H1 (cell line): ENCODE measurements around the gene LRIT2. TPM values are rescaled to one million over a fixed set of nuclear protein-coding genes. Genes with fewer than 3 reads are reported as not detected.

Source experiments
- CTCF ChIA-PET: fragments of 300-600 bp; sonication (Branson Sonifier 250); formaldehyde crosslinking; loops from one replicate; lab custom pipeline; 2021; ENCODE audit not compliant: partially characterized antibody; lab: Charles Lee
- POLR2A ChIA-PET: fragments of 300-600 bp; sonication (Branson Sonifier 250); formaldehyde crosslinking; loops from one replicate; lab custom pipeline; 2021; ENCODE audit warnings: inconsistent platforms; ENCODE audit not compliant: partially characterized antibody; lab: Charles Lee
- DNase-seq, 2 experiments: peaks; one replicate each; pipeline versions ENCODE4 v3.0.0 to v3.0.0-alpha.2; 2010 to 2022; ENCODE audit warnings: low spot score in 2 of 2, low read depth in 1 of 2, mixed read lengths in 1 of 2
- FAIRE-seq: peaks from 2 replicates; lab custom pipeline; 2011; peaks lifted over from hg19 to GRCh38; lab: Jason Lieb, UNC
- H2AFZ ChIP-seq: 2 replicates; pipeline ENCODE4 v1.8.1; 2012; ENCODE audit warnings: low read length, inconsistent platforms
- H2AK5ac ChIP-seq: 2 replicates; pipeline ENCODE4 v1.6.1; 2013; ENCODE audit warnings: low read depth, low read length
- H2BK120ac ChIP-seq: replicated peaks from 2 replicates; pipeline ENCODE3; 2013; ENCODE audit warnings: low read depth, low read length, inconsistent platforms
- H2BK12ac ChIP-seq: 2 replicates; pipeline ENCODE4 v1.6.1; 2013; ENCODE audit warnings: low read depth, low read length
- H2BK15ac ChIP-seq: 2 replicates; pipeline ENCODE4 v1.6.1; 2013; ENCODE audit warnings: low read length
- H2BK20ac ChIP-seq: 2 replicates; pipeline ENCODE4 v1.6.1; 2013; ENCODE audit warnings: low read length
- H2BK5ac ChIP-seq: 2 replicates; pipeline ENCODE4 v1.6.1; 2013; ENCODE audit warnings: low read depth, low read length
- H3K14ac ChIP-seq: 2 replicates; pipeline ENCODE4 v1.6.1; 2013; ENCODE audit warnings: inconsistent platforms; ENCODE audit not compliant: insufficient read length
- H3K18ac ChIP-seq: 2 replicates; pipeline ENCODE4 v1.6.1; 2013; ENCODE audit warnings: low read length; ENCODE audit errors: extremely low read depth
- H3K23ac ChIP-seq: 2 replicates; pipeline ENCODE4 v1.6.1; 2013; ENCODE audit warnings: inconsistent platforms; ENCODE audit not compliant: insufficient read length
- H3K23me2 ChIP-seq: 2 replicates; pipeline ENCODE4 v1.6.1; 2013; ENCODE audit warnings: low read depth, low read length
- H3K27ac ChIP-seq: 2 replicates; pipeline ENCODE4 v1.6.1; 2011; ENCODE audit warnings: low read depth, low read length, inconsistent platforms
- H3K27me3 ChIP-seq, 4 experiments: replicated peaks in 1 of 4; 1 replicate in 1 of 4; 2 replicates in 3 of 4; pipeline versions ENCODE4 v1.6.1 to v1.8.1; 2011 to 2013; ENCODE audit warnings: low read length in 3 of 4, mild to moderate bottlenecking in 3 of 4, inconsistent platforms in 2 of 4, mixed read lengths in 2 of 4, moderate library complexity in 1 of 4; ENCODE audit not compliant: control insufficient read depth in 3 of 4, insufficient read depth in 3 of 4; ENCODE audit errors: extremely low read depth in 1 of 4
- H3K36me3 ChIP-seq, 4 experiments: 2 replicates each; pipeline versions ENCODE4 v1.6.1 to v1.8.1; 2011 to 2013; ENCODE audit warnings: mild to moderate bottlenecking in 4 of 4, low read length in 3 of 4, moderate library complexity in 2 of 4, control low read depth in 1 of 4, inconsistent platforms in 1 of 4; ENCODE audit not compliant: insufficient read depth in 4 of 4, control insufficient read depth in 2 of 4
- H3K4ac ChIP-seq: replicated peaks from 2 replicates; pipeline ENCODE3; 2013; ENCODE audit warnings: low read length, low read depth, mixed read lengths, inconsistent platforms; ENCODE audit not compliant: insufficient read length
- H3K4me1 ChIP-seq, 4 experiments: replicated peaks in 1 of 4; 1 replicate in 1 of 4; 2 replicates in 3 of 4; pipeline versions ENCODE4 v1.6.1 to v1.8.1; 2011 to 2013; ENCODE audit warnings: low read length in 3 of 4, inconsistent platforms in 2 of 4, mixed read lengths in 1 of 4; ENCODE audit not compliant: insufficient read depth in 4 of 4, control insufficient read depth in 3 of 4
- H3K4me2 ChIP-seq, 2 experiments: 2 replicates each; pipeline versions ENCODE4 v1.6.1 to v1.8.1; 2011 to 2013; ENCODE audit warnings: low read depth in 2 of 2, low read length in 2 of 2, control low read depth in 1 of 2, inconsistent platforms in 1 of 2, mild to moderate bottlenecking in 1 of 2; ENCODE audit not compliant: insufficient read depth in 1 of 2
- H3K4me3 ChIP-seq, 4 experiments: fragments of 200-600, 300-600 bp in 1 of 4; sonication (generic), shearing (Covaris generic), sonication (Bioruptor Twin) in 1 of 4; 2 replicates each; pipeline versions ENCODE4 v1.5.1 to v1.8.1; 2011 to 2016; ENCODE audit warnings: low read length in 4 of 4, low read depth in 3 of 4, control low read depth in 2 of 4, inconsistent platforms in 2 of 4, mild to moderate bottlenecking in 2 of 4, mixed read lengths in 1 of 4, moderate library complexity in 1 of 4; ENCODE audit not compliant: insufficient read depth in 2 of 4; ENCODE audit errors: extremely low read depth in 1 of 4
- H3K56ac ChIP-seq: replicated peaks from 2 replicates; pipeline ENCODE3; 2013; ENCODE audit warnings: low read depth, mild to moderate bottlenecking, mixed read lengths, low read length, inconsistent platforms; ENCODE audit not compliant: insufficient read length
- H3K79me1 ChIP-seq: 2 replicates; pipeline ENCODE4 v1.6.1; 2013; ENCODE audit warnings: low read depth, low read length, control low read depth
- H3K79me2 ChIP-seq, 2 experiments: 2 replicates each; pipeline versions ENCODE4 v1.6.1 to v1.8.1; 2012 to 2013; ENCODE audit warnings: low read length in 2 of 2, mild to moderate bottlenecking in 2 of 2, inconsistent platforms in 1 of 2; ENCODE audit not compliant: insufficient read depth in 2 of 2, control insufficient read depth in 1 of 2
- H3K9ac ChIP-seq, 4 experiments: replicated peaks in 1 of 4; 1 replicate in 1 of 4; 2 replicates in 3 of 4; pipeline versions ENCODE4 v1.6.1 to v1.8.1; 2011 to 2013; ENCODE audit warnings: low read depth in 3 of 4, low read length in 3 of 4, control low read depth in 2 of 4, mild to moderate bottlenecking in 2 of 4, moderate library complexity in 2 of 4, inconsistent platforms in 1 of 4; ENCODE audit errors: extremely low read depth in 1 of 4
- H3K9me3 ChIP-seq, 2 experiments: 2 replicates each; pipeline versions ENCODE4 v1.6.1 to v1.8.1; 2012 to 2013; ENCODE audit warnings: mild to moderate bottlenecking in 2 of 2, moderate library complexity in 2 of 2, control low read depth in 1 of 2, inconsistent platforms in 1 of 2, low read depth in 1 of 2, low read length in 1 of 2, mixed read lengths in 1 of 2; ENCODE audit not compliant: insufficient read depth in 2 of 2
- H4K20me1 ChIP-seq, 2 experiments: replicated peaks in 1 of 2; 2 replicates each; pipeline versions ENCODE3 to v1.8.1; 2011 to 2013; ENCODE audit warnings: inconsistent platforms in 2 of 2, low read length in 2 of 2, mild to moderate bottlenecking in 1 of 2; ENCODE audit not compliant: insufficient read depth in 2 of 2, control insufficient read depth in 1 of 2
- H4K5ac ChIP-seq: 2 replicates; pipeline ENCODE4 v1.6.1; 2013; ENCODE audit warnings: low read length, low read depth, mixed read lengths, inconsistent platforms; ENCODE audit not compliant: insufficient read length
- H4K8ac ChIP-seq: 2 replicates; pipeline ENCODE4 v1.8.0; 2013; ENCODE audit warnings: mild to moderate bottlenecking, moderate library complexity, low read length, inconsistent platforms; ENCODE audit not compliant: insufficient read depth; ENCODE audit errors: extremely low read depth
- H4K91ac ChIP-seq: replicated peaks from 2 replicates; pipeline ENCODE3; 2013; ENCODE audit warnings: low read length, mixed read lengths, inconsistent platforms; ENCODE audit not compliant: insufficient read length
- BACH1 ChIP-seq: IDR thresholded peaks from 2 replicates; pipeline ENCODE4 v1.6.1; 2012; ENCODE audit warnings: low read length, improper control_type of control experiment
- CEBPB ChIP-seq: IDR thresholded peaks from 2 replicates; pipeline ENCODE4 v1.6.1; 2012; ENCODE audit warnings: low read depth, low read length
- CHD1 ChIP-seq: IDR thresholded peaks from 2 replicates; pipeline ENCODE4 v1.6.1; 2012; ENCODE audit warnings: low read depth, low read length, improper control_type of control experiment
- CHD2 ChIP-seq: IDR thresholded peaks from 2 replicates; pipeline ENCODE4 v1.6.1; 2012; ENCODE audit warnings: low read length, improper control_type of control experiment
- CREB1 ChIP-seq: IDR thresholded peaks from 2 replicates; pipeline ENCODE4 v1.6.1; 2012; ENCODE audit warnings: inconsistent platforms
- CTBP2 ChIP-seq: IDR thresholded peaks from 2 replicates; pipeline ENCODE4 v1.7.0; 2011; ENCODE audit warnings: borderline replicate concordance, mild to moderate bottlenecking, moderate library complexity, mixed read lengths, low read length; ENCODE audit not compliant: insufficient read depth, insufficient read length
- EGR1 ChIP-seq: IDR thresholded peaks from 2 replicates; pipeline ENCODE4 v1.6.1; 2011; ENCODE audit warnings: low read depth, low read length, borderline replicate concordance
- KDM1A ChIP-seq: fragments of 200-600, 300-600 bp; sonication (generic); IDR thresholded peaks from 2 replicates; pipeline ENCODE4 v1.7.1; 2016; ENCODE audit warnings: mild to moderate bottlenecking, low read length, borderline replicate concordance
- KDM4A ChIP-seq: IDR thresholded peaks from one replicate; pipeline ENCODE4 v1.7.1; 2012; ENCODE audit warnings: low read depth, mild to moderate bottlenecking, moderate library complexity, low read length, inconsistent platforms; ENCODE audit not compliant: severe bottlenecking
- NANOG ChIP-seq: IDR thresholded peaks from 2 replicates; pipeline ENCODE4 v1.6.1; 2011; ENCODE audit warnings: low read length, low read depth, mild to moderate bottlenecking, inconsistent platforms; ENCODE audit not compliant: insufficient read depth, poor library complexity, severe bottlenecking
- POLR2A ChIP-seq, 2 experiments: IDR thresholded peaks; 1 replicate in 1 of 2; 2 replicates in 1 of 2; pipeline ENCODE4 v1.6.1; 2011; ENCODE audit warnings: low read depth in 2 of 2, low read length in 2 of 2, mild to moderate bottlenecking in 2 of 2; ENCODE audit errors: control extremely low read depth in 1 of 2
- USF2 ChIP-seq: IDR thresholded peaks from 2 replicates; pipeline ENCODE4 v1.6.1; 2011; ENCODE audit warnings: low read length, improper control_type of control experiment
- WGBS, 2 experiments: shearing (Covaris generic) in 1 of 2; methylation state at CpG; one replicate each; pipeline versions ENCODE4 v1.1.6 to v1.1.7; 2013 to 2015; ENCODE audit warnings: low lambda C conversion rate in 2 of 2, mixed read lengths in 2 of 2, inconsistent platforms in 1 of 2, low coverage in 1 of 2, missing lambda C conversion rate in 1 of 2; ENCODE audit not compliant: insufficient replicate concordance in 2 of 2, insufficient coverage in 1 of 2, insufficient read length in 1 of 2; ENCODE audit errors: extremely low coverage in 1 of 2, missing lambda C conversion rate in 1 of 2; 5-methylcytosine and 5-hydroxymethylcytosine counted together
- polyA plus RNA-seq, 7 experiments: library from polyadenylated mRNA; depleted of rRNA in 3 of 7; stranded (reverse) in 5 of 7; unstranded in 2 of 7; fragments of >200 nt in 5 of 7; fragments of 200-250 nt in 2 of 7; gene quantifications; 1 replicate in 5 of 7; 2 replicates in 1 of 7; 4 replicates in 1 of 7; pipeline versions ENCODE4 v1.2.1 to v1.2.3, GENCODE V29; 2011 to 2013; ENCODE audit warnings: missing spikeins in 2 of 7, mixed read lengths in 2 of 7
- total RNA-seq: library from RNA; stranded (reverse); fragmentation: NEBNext Ultra II Directional; extraction: Animal tissue kit (Norgen Biotek cat#: 25700); gene quantifications from 2 replicates; pipeline ENCODE4 v1.2.1, GENCODE V29; 2021

LRIT2 gene
- total and polyA plus RNA-seq, 2 of the 8 experiments (the other 6 are each of a cell fraction or from before 2014, with no cell fraction given): not detected

GRCh38 chr10:84193846-84194423, 31.4 kb downstream of the LRIT2 start:
- Histone ChIP-seq H3K4me3 (peak overlapping the region; percentile 34 to 66 (median 60); a peak in 7 of 8 replicates), H3K9ac (no peak overlapping the region), H3K9me3 (no peaks in the 10 kb centered on the region), H3K4ac (no peak overlapping the region), H2BK15ac (0 out of 2 replicates have a peak overlapping the region, but pooled peaks have one; percentile 61), H2BK5ac (no peak overlapping the region), H3K79me1 (no peaks in the 10 kb centered on the region), H4K8ac (no peak overlapping the region; the same call in 1 of the 2 replicates), H2AK5ac (no peak overlapping the region), H3K18ac (no peak overlapping the region), H4K91ac (no peak overlapping the region), H3K4me1 (peaks cover 0 to 5% (median 2%) of the 10 kb centered on the region in 4 experiments; a peak in 4 of 7 replicates), H2AFZ (no peak overlapping the region; the same call in 1 of the 2 replicates), H3K27ac (no peak overlapping the region), H2BK20ac (no peak overlapping the region), H3K4me2 (peak overlapping the region; percentile 83 to 100), H3K14ac (no peak overlapping the region), H4K20me1 (peaks cover 0 to 2% of the 10 kb centered on the region in 2 experiments), H3K23me2 (peaks cover 12% of the 10 kb centered on the region; the same call in 1 of the 2 replicates), H3K27me3 (peaks cover 2 to 36% (median 31%) of the 10 kb centered on the region in 4 experiments), H2BK120ac (no peak overlapping the region), H3K79me2 (no peaks in the 10 kb centered on the region), H4K5ac (no peak overlapping the region), H3K56ac (no peak overlapping the region), H3K23ac (no peak overlapping the region), H2BK12ac (no peak overlapping the region), H3K36me3 (no peaks in the 10 kb centered on the region)
- DNase-seq: no peak
- 61% methylated on average over 5 of the region's 5 CpGs; no CpG with 5 or more reads in 1 of the 2 experiments for WGBS, 2 experiments
- POLR2A ChIA-PET: no interaction called here
- CTCF ChIA-PET: interaction anchor here (0.8 to 8.6 kb wide), 6 partner anchors 9 to 45 kb away, joined by 3 to 64 read pairs (median 4); no protein-coding TSS in a partner anchor
- no peak for FAIRE-seq
- TF ChIP-seq KDM1A: no peak
- TF ChIP-seq EGR1: no peak
- TF ChIP-seq CHD1: no peak
- TF ChIP-seq CHD2: no peak
- TF ChIP-seq CEBPB: no peak
- no peak for TF ChIP-seq BACH1
- no peak for TF ChIP-seq CTBP2
- no peak for TF ChIP-seq CREB1
- no peak for TF ChIP-seq POLR2A (IDR thresholded peaks at IDR 0.05; ENCODE audit: control extremely low read depth in 1 of 2, low read depth in 2 of 2, low read length in 2 of 2)
- no peak for TF ChIP-seq USF2
- no peak for TF ChIP-seq KDM4A
- no peak for TF ChIP-seq NANOG
